HepG2 (cell line): Measurements from ENCODE around the gene NME4. TPM values are rescaled to one million over a fixed set of nuclear protein-coding genes. Genes with fewer than 3 reads are reported as not detected.

ENCODE experiments used
- FOXM1 ChIP-seq: sonication (generic); formaldehyde crosslinking; IDR thresholded peaks from 2 replicates; pipeline ENCODE4 v1.5.0; 2020; ENCODE audit warnings: missing genetic modification reagents
- IKZF1 ChIP-seq: fragments of 450-650 bp; IDR thresholded peaks from 2 replicates; pipeline ENCODE4 v1.7.1; 2016
- KLF16 ChIP-seq, 2 experiments: sonication (generic) in 1 of 2; formaldehyde crosslinking in 1 of 2; IDR thresholded peaks; 2 replicates each; pipeline versions ENCODE4 v1.6.1 to v1.8.0; 2016 to 2023; ENCODE audit warnings: missing genetic modification reagents in 2 of 2, missing compliant biosample characterization in 1 of 2
- MBNL3 ChIP-seq: fragments of 250-450 bp; sonication (Bioruptor Pico); conservative IDR thresholded peaks from 2 replicates; pipeline ENCODE4 v1.8.0; 2022; ENCODE audit warnings: mild to moderate bottlenecking, inconsistent platforms
- MTA3 ChIP-seq: sonication (generic); formaldehyde crosslinking; IDR thresholded peaks from 2 replicates; pipeline ENCODE4 v1.4.0; 2020; ENCODE audit warnings: missing genetic modification reagents
- PCBP2 ChIP-seq: fragments of 200-400 bp; formaldehyde crosslinking; optimal IDR thresholded peaks from 2 replicates; pipeline ENCODE3; 2018; ENCODE audit warnings: low read length, low read depth; ENCODE audit not compliant: poor library complexity, severe bottlenecking
- RELA ChIP-seq: sonication (generic); formaldehyde crosslinking; IDR thresholded peaks from 2 replicates; pipeline ENCODE4 v1.4.0; 2020; ENCODE audit warnings: missing genetic modification reagents
- U2AF2 ChIP-seq: fragments of 200-400 bp; formaldehyde crosslinking; IDR thresholded peaks from 2 replicates; pipeline ENCODE4 v1.6.1; 2017; ENCODE audit warnings: low read depth, mild to moderate bottlenecking, low read length
- ZNF256 ChIP-seq: sonication (generic); formaldehyde crosslinking; conservative IDR thresholded peaks from 2 replicates; pipeline ENCODE4 v1.4.0; 2020; ENCODE audit warnings: missing genetic modification reagents
- ZNF274 ChIP-seq: sonication (generic); formaldehyde crosslinking; IDR thresholded peaks from 2 replicates; pipeline ENCODE4 v1.5.1; 2020; ENCODE audit warnings: mild to moderate bottlenecking, missing genetic modification reagents
- ZNF296 ChIP-seq: sonication (generic); formaldehyde crosslinking; conservative IDR thresholded peaks from 2 replicates; pipeline ENCODE4 v1.5.0; 2020; ENCODE audit warnings: mild to moderate bottlenecking, missing genetic modification reagents
- ZNF839 ChIP-seq: sonication (generic); formaldehyde crosslinking; IDR thresholded peaks from 2 replicates; pipeline ENCODE4 v1.4.0; 2020; ENCODE audit warnings: missing genetic modification reagents, mild to moderate bottlenecking, borderline replicate concordance
- polyA plus RNA-seq, 8 experiments: library from polyadenylated mRNA; depleted of rRNA in 3 of 8; stranded (reverse) in 7 of 8; unstranded in 1 of 8; fragments of >200 nt; fragmentation: Illumina TruSeq in 4 of 8; extraction: Trizol in 4 of 8; gene quantifications; 2 replicates each; pipeline versions ENCODE4 v1.2.1 to v1.2.3, GENCODE V29; 2011 to 2016; ENCODE audit warnings: low read depth in 4 of 8, missing spikeins in 1 of 8, mixed read lengths in 1 of 8; ENCODE audit not compliant: insufficient read depth in 1 of 8
- total RNA-seq, 5 experiments: library from RNA; depleted of rRNA; stranded (reverse); fragments of >200 nt; fragmentation: Illumina TruSeq; extraction: Trizol; gene quantifications; 2 replicates each; pipeline ENCODE4 v1.2.3, GENCODE V29; 2016; ENCODE audit warnings: low read depth in 1 of 5
- TF ChIP-seq, protein P1 (sequence below): sonication (generic); formaldehyde crosslinking; IDR thresholded peaks from 2 replicates; pipeline ENCODE4 v1.4.0; 2020; ENCODE audit warnings: mild to moderate bottlenecking, missing genetic modification reagents, borderline replicate concordance
- TF ChIP-seq, protein P2 (sequence below): sonication (generic); formaldehyde crosslinking; IDR thresholded peaks from 2 replicates; pipeline ENCODE4 v1.8.1; 2023; ENCODE audit warnings: mild to moderate bottlenecking, inconsistent platforms, moderate library complexity, missing genetic modification reagents, borderline replicate concordance
- TF ChIP-seq, protein P3 (sequence below): IDR thresholded peaks from 2 replicates; pipeline ENCODE4 v1.6.1; 2016; ENCODE audit warnings: mild to moderate bottlenecking, missing biosample characterization, missing genetic modification reagents
- TF ChIP-seq, protein P4 (sequence below): IDR thresholded peaks from 2 replicates; pipeline ENCODE4 v1.6.1; 2016; ENCODE audit warnings: low read depth, borderline replicate concordance
- TF ChIP-seq, protein P5 (sequence below): sonication (generic); formaldehyde crosslinking; IDR thresholded peaks from 2 replicates; pipeline ENCODE4 v1.5.1; 2020; ENCODE audit warnings: missing genetic modification reagents, mild to moderate bottlenecking, borderline replicate concordance
- TF ChIP-seq, protein P6 (sequence below): sonication (generic); formaldehyde crosslinking; IDR thresholded peaks from 2 replicates; pipeline ENCODE4 v1.4.0; 2020; ENCODE audit warnings: mild to moderate bottlenecking, missing genetic modification reagents, borderline replicate concordance

NME4 gene
- total and polyA plus RNA-seq, 2 of the 13 experiments (the other 11 are each of a cell fraction or from before 2014, with no cell fraction given) = 121 to 263 TPM

DNA sequence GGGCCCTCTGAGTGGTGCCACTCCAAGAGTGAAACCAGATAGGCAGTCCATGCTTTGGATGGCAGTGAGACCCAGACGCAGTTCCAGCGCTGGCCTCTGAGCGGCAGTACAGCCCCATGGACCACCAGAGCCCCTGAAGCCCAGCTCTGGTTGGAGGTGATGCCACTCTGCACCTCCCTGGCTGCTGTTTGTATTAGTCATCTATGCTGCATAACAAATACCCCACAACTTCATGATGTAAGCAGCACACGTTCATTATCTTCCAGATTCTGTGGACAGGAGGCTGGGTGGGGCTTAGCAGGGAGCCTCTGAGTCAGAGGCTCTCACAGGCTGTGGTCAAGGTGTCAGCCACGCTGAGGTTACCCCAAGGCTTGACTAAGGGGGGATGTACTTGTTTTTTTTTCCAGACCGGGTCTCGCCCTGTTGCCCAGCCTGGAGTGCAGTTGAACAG is 5.1 kb upstream of the NME4 start (continued):
- TF ChIP-seq, protein P1, sequence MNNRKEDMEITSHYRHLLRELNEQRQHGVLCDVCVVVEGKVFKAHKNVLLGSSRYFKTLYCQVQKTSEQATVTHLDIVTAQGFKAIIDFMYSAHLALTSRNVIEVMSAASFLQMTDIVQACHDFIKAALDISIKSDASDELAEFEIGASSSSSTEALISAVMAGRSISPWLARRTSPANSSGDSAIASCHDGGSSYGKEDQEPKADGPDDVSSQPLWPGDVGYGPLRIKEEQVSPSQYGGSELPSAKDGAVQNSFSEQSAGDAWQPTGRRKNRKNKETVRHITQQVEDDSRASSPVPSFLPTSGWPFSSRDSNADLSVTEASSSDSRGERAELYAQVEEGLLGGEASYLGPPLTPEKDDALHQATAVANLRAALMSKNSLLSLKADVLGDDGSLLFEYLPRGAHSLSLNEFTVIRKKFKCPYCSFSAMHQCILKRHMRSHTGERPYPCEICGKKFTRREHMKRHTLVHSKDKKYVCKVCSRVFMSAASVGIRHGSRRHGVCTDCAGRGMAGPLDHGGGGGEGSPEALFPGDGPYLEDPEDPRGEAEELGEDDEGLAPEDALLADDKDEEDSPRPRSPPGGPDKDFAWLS = no peak
- TF ChIP-seq, protein P2, sequence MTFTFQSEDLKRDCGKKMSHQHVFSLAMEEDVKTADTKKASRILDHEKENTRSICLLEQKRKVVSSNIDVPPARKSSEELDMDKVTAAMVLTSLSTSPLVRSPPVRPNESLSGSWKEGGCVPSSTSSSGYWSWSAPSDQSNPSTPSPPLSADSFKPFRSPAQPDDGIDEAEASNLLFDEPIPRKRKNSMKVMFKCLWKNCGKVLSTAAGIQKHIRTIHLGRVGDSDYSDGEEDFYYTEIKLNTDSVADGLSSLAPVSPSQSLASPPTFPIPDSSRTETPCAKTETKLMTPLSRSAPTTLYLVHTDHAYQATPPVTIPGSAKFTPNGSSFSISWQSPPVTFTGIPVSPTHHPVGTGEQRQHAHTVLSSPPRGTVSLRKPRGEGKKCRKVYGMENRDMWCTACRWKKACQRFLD = no peak
- TF ChIP-seq U2AF2 (no peak), ZNF839 (no peak), FOXM1 (CRISPR knock-in tag) (no peak), ZNF256 (CRISPR knock-in tag) (no peak), MBNL3 (CRISPR knock-in tag) (no peak), ZNF296 (CRISPR knock-in tag) (no peak), MTA3 (CRISPR knock-in tag) (no peak), RELA (CRISPR knock-in tag) (no peak), IKZF1 (no peak), PCBP2 (no peak), KLF16 (CRISPR knock-in tag; IDR thresholded peaks at IDR 0.05) (0 out of 4 replicates have a peak, but pooled peaks of 1 of the 2 experiments have one; percentile 23), ZNF274 (no peak)
- TF ChIP-seq, protein P3, sequence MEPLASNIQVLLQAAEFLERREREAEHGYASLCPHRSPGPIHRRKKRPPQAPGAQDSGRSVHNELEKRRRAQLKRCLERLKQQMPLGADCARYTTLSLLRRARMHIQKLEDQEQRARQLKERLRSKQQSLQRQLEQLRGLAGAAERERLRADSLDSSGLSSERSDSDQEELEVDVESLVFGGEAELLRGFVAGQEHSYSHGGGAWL = no peak
- TF ChIP-seq, protein P4, sequence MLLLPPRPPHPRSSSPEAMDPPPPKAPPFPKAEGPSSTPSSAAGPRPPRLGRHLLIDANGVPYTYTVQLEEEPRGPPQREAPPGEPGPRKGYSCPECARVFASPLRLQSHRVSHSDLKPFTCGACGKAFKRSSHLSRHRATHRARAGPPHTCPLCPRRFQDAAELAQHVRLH (CRISPR knock-in tag) = 0 out of 2 replicates have a peak, but pooled peaks have one; percentile 22
- TF ChIP-seq, protein P5, sequence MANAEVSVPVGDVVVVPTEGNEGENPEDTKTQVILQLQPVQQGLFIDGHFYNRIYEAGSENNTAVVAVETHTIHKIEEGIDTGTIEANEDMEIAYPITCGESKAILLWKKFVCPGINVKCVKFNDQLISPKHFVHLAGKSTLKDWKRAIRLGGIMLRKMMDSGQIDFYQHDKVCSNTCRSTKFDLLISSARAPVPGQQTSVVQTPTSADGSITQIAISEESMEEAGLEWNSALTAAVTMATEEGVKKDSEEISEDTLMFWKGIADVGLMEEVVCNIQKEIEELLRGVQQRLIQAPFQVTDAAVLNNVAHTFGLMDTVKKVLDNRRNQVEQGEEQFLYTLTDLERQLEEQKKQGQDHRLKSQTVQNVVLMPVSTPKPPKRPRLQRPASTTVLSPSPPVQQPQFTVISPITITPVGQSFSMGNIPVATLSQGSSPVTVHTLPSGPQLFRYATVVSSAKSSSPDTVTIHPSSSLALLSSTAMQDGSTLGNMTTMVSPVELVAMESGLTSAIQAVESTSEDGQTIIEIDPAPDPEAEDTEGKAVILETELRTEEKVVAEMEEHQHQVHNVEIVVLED = no peak
- TF ChIP-seq, protein P6, sequence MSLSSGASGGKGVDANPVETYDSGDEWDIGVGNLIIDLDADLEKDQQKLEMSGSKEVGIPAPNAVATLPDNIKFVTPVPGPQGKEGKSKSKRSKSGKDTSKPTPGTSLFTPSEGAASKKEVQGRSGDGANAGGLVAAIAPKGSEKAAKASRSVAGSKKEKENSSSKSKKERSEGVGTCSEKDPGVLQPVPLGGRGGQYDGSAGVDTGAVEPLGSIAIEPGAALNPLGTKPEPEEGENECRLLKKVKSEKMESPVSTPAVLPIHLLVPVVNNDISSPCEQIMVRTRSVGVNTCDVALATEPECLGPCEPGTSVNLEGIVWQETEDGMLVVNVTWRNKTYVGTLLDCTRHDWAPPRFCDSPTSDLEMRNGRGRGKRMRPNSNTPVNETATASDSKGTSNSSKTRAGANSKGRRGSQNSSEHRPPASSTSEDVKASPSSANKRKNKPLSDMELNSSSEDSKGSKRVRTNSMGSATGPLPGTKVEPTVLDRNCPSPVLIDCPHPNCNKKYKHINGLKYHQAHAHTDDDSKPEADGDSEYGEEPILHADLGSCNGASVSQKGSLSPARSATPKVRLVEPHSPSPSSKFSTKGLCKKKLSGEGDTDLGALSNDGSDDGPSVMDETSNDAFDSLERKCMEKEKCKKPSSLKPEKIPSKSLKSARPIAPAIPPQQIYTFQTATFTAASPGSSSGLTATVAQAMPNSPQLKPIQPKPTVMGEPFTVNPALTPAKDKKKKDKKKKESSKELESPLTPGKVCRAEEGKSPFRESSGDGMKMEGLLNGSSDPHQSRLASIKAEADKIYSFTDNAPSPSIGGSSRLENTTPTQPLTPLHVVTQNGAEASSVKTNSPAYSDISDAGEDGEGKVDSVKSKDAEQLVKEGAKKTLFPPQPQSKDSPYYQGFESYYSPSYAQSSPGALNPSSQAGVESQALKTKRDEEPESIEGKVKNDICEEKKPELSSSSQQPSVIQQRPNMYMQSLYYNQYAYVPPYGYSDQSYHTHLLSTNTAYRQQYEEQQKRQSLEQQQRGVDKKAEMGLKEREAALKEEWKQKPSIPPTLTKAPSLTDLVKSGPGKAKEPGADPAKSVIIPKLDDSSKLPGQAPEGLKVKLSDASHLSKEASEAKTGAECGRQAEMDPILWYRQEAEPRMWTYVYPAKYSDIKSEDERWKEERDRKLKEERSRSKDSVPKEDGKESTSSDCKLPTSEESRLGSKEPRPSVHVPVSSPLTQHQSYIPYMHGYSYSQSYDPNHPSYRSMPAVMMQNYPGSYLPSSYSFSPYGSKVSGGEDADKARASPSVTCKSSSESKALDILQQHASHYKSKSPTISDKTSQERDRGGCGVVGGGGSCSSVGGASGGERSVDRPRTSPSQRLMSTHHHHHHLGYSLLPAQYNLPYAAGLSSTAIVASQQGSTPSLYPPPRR (CRISPR knock-in tag) = no peak
